Occipital lobe (tissue), 2 donors: ENCODE results near the gene FN1. TPM values are rescaled to one million over a fixed set of nuclear protein-coding genes. Genes with fewer than 3 reads are reported as not detected.
"Not testable (repeated sequence)": the region's sequence is repeated elsewhere in the genome, so short reads cannot be mapped to it uniquely, and the experiment has no call there.

Experiments used
- DNase-seq: peaks from one replicate; lab custom pipeline; 2025; lab: John Stamatoyannopoulos, UW
- total RNA-seq: library from RNA; depleted of rRNA; stranded (reverse); fragments of >200 nt; gene quantifications from one replicate; pipeline ENCODE4 v1.2.3, GENCODE V29; 2014

FN1 gene
- total RNA-seq, 1 donor from 2014 or later: 85.5 TPM

- no peak for DNase-seq
Observed at GRCh38 chr2:215347878-215348277, 88.0 kb downstream of the FN1 start.

GRCh38 chr2:215338883-215339679 is 96.8 kb downstream of the FN1 start:
- DNase-seq: no peak

- no peak for DNase-seq
Observed at GRCh38 chr2:215332872-215333595, 102.8 kb downstream of the FN1 start.

GRCh38 chr2:215328066-215328465 is 107.8 kb downstream of the FN1 start:
- DNase-seq: no peak

- no peak for DNase-seq
Observed at GRCh38 chr2:215324811-215325210, 111.1 kb downstream of the FN1 start.

- no peak for DNase-seq
Observed at GRCh38 chr2:215320679-215321078, 115.2 kb downstream of the FN1 start.

GRCh38 chr2:215320102-215320501 is 115.8 kb downstream of the FN1 start:
- no peak for DNase-seq

- no peak for DNase-seq
Observed at GRCh38 chr2:215319500-215319899, 116.4 kb downstream of the FN1 start.

- no peak for DNase-seq
Observed at GRCh38 chr2:215316336-215316735, 119.5 kb downstream of the FN1 start.

GRCh38 chr2:215315301-215315700 is 120.6 kb downstream of the FN1 start:
- no peak for DNase-seq

GRCh38 chr2:215314896-215315295 is 121.0 kb downstream of the FN1 start:
- no peak for DNase-seq

- no peak for DNase-seq
Observed at GRCh38 chr2:215313255-215313613, 122.6 kb downstream of the FN1 start.

GRCh38 chr2:215311625-215312396 is 124.1 kb downstream of the FN1 start, which contains the start of gene ATIC:
Gene ATIC (plus strand): TSS chr2:215312059. CDS start chr2:215312143, 84 bp downstream.
- DNase-seq: peak; percentile 91

- DNase-seq: not testable (repeated sequence)
Observed at GRCh38 chr2:215311259-215311624, 124.6 kb downstream of the FN1 start.

Other genes starting within 250 kb of the FN1 start
- 18.6 TPM for gene ATIC, start 124.0 kb downstream of the FN1 start, total RNA-seq